HG02943 (cell line): ENCODE data around the gene EHF.

Experiments used
- ATAC-seq: cut with Tn5 transposase; IDR thresholded peaks from one replicate; pipeline ENCODE4 v1.9.1; 2021; ENCODE audit warnings: mild to moderate bottlenecking, low read depth, moderate library complexity; ENCODE audit not compliant: unreplicated experiment

Gene EHF

GRCh38 chr11:34707462-34707840 lies 86.6 kb downstream of the EHF start:
- ATAC-seq, result no peak
